Medulla oblongata (tissue), 1 donor: ENCODE measurements around the gene OLFML2B.
"Not testable (repeated sequence)": the region's sequence is repeated elsewhere in the genome, so short reads cannot be mapped to it uniquely, and the experiment has no call there.

ENCODE experiments used
- DNase-seq: peaks from one replicate; pipeline ENCODE4 v3.0.0-alpha.2; 2015; ENCODE audit errors: extremely low spot score

OLFML2B gene

GRCh38 chr1:162035241-162035640 lies 11.6 kb upstream of the OLFML2B start:
- DNase-seq: no peak

- DNase-seq: peak; percentile 84
Measured at GRCh38 chr1:162033428-162033827, 9.8 kb upstream of the OLFML2B start.

GRCh38 chr1:162030759-162031280 lies 7.2 kb upstream of the OLFML2B start:
- no peak for DNase-seq

- DNase-seq: no peak
Measured at GRCh38 chr1:162029157-162029556, 5.5 kb upstream of the OLFML2B start.

GRCh38 chr1:162028726-162029125 lies 5.1 kb upstream of the OLFML2B start:
- DNase-seq: peak; percentile 88

- no peak for DNase-seq
Measured at GRCh38 chr1:162026881-162027280, 3.2 kb upstream of the OLFML2B start.

- no peak for DNase-seq
Measured at GRCh38 chr1:162025541-162025940, 1.9 kb upstream of the OLFML2B start.

GRCh38 chr1:162023181-162023546 lies 505 bp downstream of the OLFML2B start:
- no peak for DNase-seq

GRCh38 chr1:162022626-162023025 lies 1.0 kb downstream of the OLFML2B start:
- no peak for DNase-seq

- DNase-seq: no peak
Measured at GRCh38 chr1:162021124-162021523, 2.5 kb downstream of the OLFML2B start.

GRCh38 chr1:162020150-162020549 lies 3.5 kb downstream of the OLFML2B start:
- no peak for DNase-seq

GRCh38 chr1:162019446-162019845 lies 4.2 kb downstream of the OLFML2B start:
- DNase-seq: no peak

GRCh38 chr1:162019006-162019405 lies 4.7 kb downstream of the OLFML2B start:
- DNase-seq: no peak

GRCh38 chr1:162018418-162018817 lies 5.3 kb downstream of the OLFML2B start:
- DNase-seq: no peak

GRCh38 chr1:162017791-162018190 lies 5.9 kb downstream of the OLFML2B start:
- not testable (repeated sequence) for DNase-seq

- no peak for DNase-seq
Measured at GRCh38 chr1:162016631-162017030, 7.0 kb downstream of the OLFML2B start.

GRCh38 chr1:162015196-162015595 lies 8.5 kb downstream of the OLFML2B start:
- DNase-seq: no peak

- DNase-seq: no peak
Measured at GRCh38 chr1:162014202-162014601, 9.5 kb downstream of the OLFML2B start.

GRCh38 chr1:162013289-162013688 lies 10.4 kb downstream of the OLFML2B start:
- no peak for DNase-seq

- DNase-seq: no peak
Measured at GRCh38 chr1:162011337-162012012, 12.2 kb downstream of the OLFML2B start.

- DNase-seq: no peak
Measured at GRCh38 chr1:162010175-162010506, 13.5 kb downstream of the OLFML2B start.

GRCh38 chr1:162009501-162010174 lies 14.0 kb downstream of the OLFML2B start:
- DNase-seq: no peak

GRCh38 chr1:162008799-162009198 lies 14.9 kb downstream of the OLFML2B start:
- no peak for DNase-seq
